Upper lobe of left lung (tissue), 6 donors: ENCODE results near the gene CNKSR2. TPM values are rescaled to one million over a fixed set of nuclear protein-coding genes. Genes with fewer than 3 reads are reported as not detected.

ENCODE experiments used
- ATAC-seq, 2 donors: fragments of 200-7000 bp; cut with Tn5 transposase; one replicate each; pipeline ENCODE4 v1.9.1; 2022; ENCODE audit warnings: mild to moderate bottlenecking in 2 of 2, moderate library complexity in 2 of 2; ENCODE audit not compliant: low FRiP score in 2 of 2
- DNase-seq, 2 donors: peaks; one replicate each; pipeline ENCODE4 v3.0.0-alpha.2; 2019 to 2020
- H3K27ac ChIP-seq, 4 donors: fragments of 200-600 bp; sonication (generic); one replicate each; pipeline ENCODE4 v1.5.1; 2016 to 2019
- H3K27me3 ChIP-seq, 4 donors: fragments of 200-600 bp; sonication (generic); one replicate each; pipeline ENCODE4 v1.5.1; 2017 to 2019
- H3K36me3 ChIP-seq, 4 donors: fragments of 200-600 bp; sonication (generic); one replicate each; pipeline ENCODE4 v1.5.1; 2016 to 2019
- H3K4me1 ChIP-seq, 4 donors: fragments of 200-600 bp; sonication (generic); one replicate each; pipeline ENCODE4 v1.5.1; 2018 to 2019
- H3K4me3 ChIP-seq, 4 donors: fragments of 200-600 bp; sonication (generic); one replicate each; pipeline ENCODE4 v1.5.1; 2017 to 2019; ENCODE audit warnings: mild to moderate bottlenecking in 2 of 4, moderate library complexity in 1 of 4
- H3K9me3 ChIP-seq, 4 donors: fragments of 200-600 bp; sonication (generic); one replicate each; pipeline ENCODE4 v1.5.1; 2018 to 2019
- CTCF ChIP-seq, 6 experiments: fragments of 450-650 bp in 4 of 6; fragments of 200-600 bp in 2 of 6; sonication (generic) in 2 of 6; IDR thresholded peaks; one replicate each; pipeline ENCODE4 v1.5.1; 2016 to 2019; ENCODE audit warnings: antibody characterized with exemption in 6 of 6
- EP300 ChIP-seq, 4 donors: sonication (generic); formaldehyde crosslinking; IDR thresholded peaks; one replicate each; pipeline ENCODE4 v1.5.1; 2017; ENCODE audit warnings: antibody characterized with exemption in 4 of 4, control low read depth in 2 of 4
- POLR2A ChIP-seq, 4 donors: fragments of 450-650 bp; IDR thresholded peaks; one replicate each; pipeline ENCODE4 v1.5.1; 2016 to 2017; ENCODE audit warnings: antibody characterized with exemption in 4 of 4, mild to moderate bottlenecking in 2 of 4
- POLR2AphosphoS5 ChIP-seq, 2 donors: sonication (generic); formaldehyde crosslinking; IDR thresholded peaks; one replicate each; pipeline ENCODE4 v1.5.1; 2017; ENCODE audit warnings: antibody characterized with exemption in 2 of 2
- whole genome bisulfite sequencing, 2 donors: methylation state at CpG; one replicate each; pipeline ENCODE4 v1.1.5; 2017 to 2018; 5-methylcytosine and 5-hydroxymethylcytosine counted together
- total RNA-seq, 6 donors: library from RNA; depleted of rRNA in 4 of 6; stranded (reverse); fragments of >200 nt in 4 of 6; gene quantifications; one replicate each; pipeline versions ENCODE4 v1.1.0 to v1.2.1, GENCODE V29; 2016 to 2021
- donor health status: DM: no; HTN: no; CAD: no; lungs with moderate emphysema.
- donor health status: DM: no; HTN: yes; CAD: no; lungs with severe emphysema.

The CNKSR2 gene
- total RNA-seq, 6 donors from 2014 or later: 4.0 to 14.5 (median 7.0) TPM

GRCh38 chrX:21437036-21437435, 62.8 kb downstream of the CNKSR2 start:
- Histone ChIP-seq H3K4me1 (no peaks in the 10 kb centered on the region), H3K36me3 (no peaks in the 10 kb centered on the region), H3K27me3 (no peaks in the 10 kb centered on the region), H3K4me3 (no peak overlapping the region), H3K27ac (no peak overlapping the region), H3K9me3 (no peaks in the 10 kb centered on the region)
- 67 to 74% methylated on average over 1 of the region's 1 CpG for WGBS, 2 donors
- ATAC-seq: no peak
- no peak for TF ChIP-seq CTCF (IDR thresholded peaks at IDR 0.05)
- no peak for TF ChIP-seq EP300 (IDR thresholded peaks at IDR 0.05)
- no peak for TF ChIP-seq POLR2A (IDR thresholded peaks at IDR 0.05)
- no peak for TF ChIP-seq POLR2AphosphoS5 (IDR thresholded peaks at IDR 0.05)
- DNase-seq: no peak

GRCh38 chrX:21438792-21439191, 64.6 kb downstream of the CNKSR2 start:
- TF ChIP-seq EP300 (IDR thresholded peaks at IDR 0.05): no peak
- TF ChIP-seq POLR2A (IDR thresholded peaks at IDR 0.05): no peak
- no peak for TF ChIP-seq CTCF (IDR thresholded peaks at IDR 0.05)
- no peak for TF ChIP-seq POLR2AphosphoS5 (IDR thresholded peaks at IDR 0.05)
- Histone ChIP-seq H3K4me3 (no peak overlapping the region), H3K27me3 (no peaks in the 10 kb centered on the region), H3K4me1 (no peaks in the 10 kb centered on the region), H3K36me3 (no peaks in the 10 kb centered on the region), H3K9me3 (no peaks in the 10 kb centered on the region), H3K27ac (no peak overlapping the region)
- 11 to 22% methylated on average over 1 of the region's 1 CpG for WGBS, 2 donors
- ATAC-seq (no peak), DNase-seq (no peak)

- Histone ChIP-seq H3K4me1 (no peaks in the 10 kb centered on the region), H3K4me3 (no peak overlapping the region), H3K27me3 (no peaks in the 10 kb centered on the region), H3K36me3 (no peaks in the 10 kb centered on the region), H3K27ac (no peak overlapping the region), H3K9me3 (no peaks in the 10 kb centered on the region)
- DNase-seq: no peak
- WGBS, 2 donors: 50 to 72% methylated on average over 1 of the region's 1 CpG
- TF ChIP-seq CTCF (IDR thresholded peaks at IDR 0.05) (no peak), EP300 (IDR thresholded peaks at IDR 0.05) (no peak), POLR2A (IDR thresholded peaks at IDR 0.05) (no peak), POLR2AphosphoS5 (IDR thresholded peaks at IDR 0.05) (no peak)
- no peak for ATAC-seq
These were observed 66.7 kb downstream of the CNKSR2 start for GRCh38 chrX:21440911-21441310.

- TF ChIP-seq CTCF (IDR thresholded peaks at IDR 0.05): no peak
- no peak for TF ChIP-seq EP300 (IDR thresholded peaks at IDR 0.05)
- no peak for TF ChIP-seq POLR2A (IDR thresholded peaks at IDR 0.05)
- no peak for TF ChIP-seq POLR2AphosphoS5 (IDR thresholded peaks at IDR 0.05)
- Histone ChIP-seq H3K4me1 (no peaks in the 10 kb centered on the region), H3K36me3 (no peaks in the 10 kb centered on the region), H3K27ac (no peak overlapping the region), H3K4me3 (no peak overlapping the region), H3K27me3 (no peaks in the 10 kb centered on the region), H3K9me3 (no peaks in the 10 kb centered on the region)
- DNase-seq (no peak), ATAC-seq (no peak)
These were observed 83.5 kb downstream of the CNKSR2 start for GRCh38 chrX:21457718-21458117.

GRCh38 chrX:21469071-21469470, 94.9 kb downstream of the CNKSR2 start:
- ATAC-seq (no peak), DNase-seq (no peak)
- 80 to 86% methylated on average over 1 of the region's 1 CpG for WGBS, 2 donors
- Histone ChIP-seq H3K9me3 (no peaks in the 10 kb centered on the region), H3K4me1 (no peaks in the 10 kb centered on the region), H3K27me3 (no peaks in the 10 kb centered on the region), H3K27ac (no peak overlapping the region), H3K4me3 (no peak overlapping the region), H3K36me3 (no peaks in the 10 kb centered on the region)
- TF ChIP-seq POLR2A (IDR thresholded peaks at IDR 0.05): no peak
- TF ChIP-seq EP300 (IDR thresholded peaks at IDR 0.05): no peak
- TF ChIP-seq CTCF (IDR thresholded peaks at IDR 0.05): no peak
- no peak for TF ChIP-seq POLR2AphosphoS5 (IDR thresholded peaks at IDR 0.05)
